ENCODE results near the gene SLC16A5. TPM values are rescaled to one million over a fixed set of nuclear protein-coding genes. Genes with fewer than 3 reads are reported as not detected.

The SLC16A5 gene
- polyA plus RNA-seq, 1 donor: 6.9 TPM

Other genes starting within 250 kb of the SLC16A5 start
- 0.71 TPM for gene GRIN2C, start 228.1 kb upstream of the SLC16A5 start, polyA plus RNA-seq (ENCODE audit: insufficient read length)
- gene FDXR, start 215.0 kb upstream of the SLC16A5 start, polyA plus RNA-seq (ENCODE audit: insufficient read length): 2.0 TPM
- gene FADS6, start 194.3 kb upstream of the SLC16A5 start, polyA plus RNA-seq (ENCODE audit: insufficient read length): not detected
- gene USH1G, start 164.7 kb upstream of the SLC16A5 start, polyA plus RNA-seq (ENCODE audit: insufficient read length): 0.05 TPM
- not detected for gene OTOP2, start 163.7 kb upstream of the SLC16A5 start, polyA plus RNA-seq (ENCODE audit: insufficient read length)
- not detected for gene OTOP3, start 152.1 kb upstream of the SLC16A5 start, polyA plus RNA-seq (ENCODE audit: insufficient read length)
- 5.9 TPM for gene HID1, start 115.2 kb upstream of the SLC16A5 start, polyA plus RNA-seq (ENCODE audit: insufficient read length)
- 6.8 TPM for gene CDR2L, start 100.3 kb upstream of the SLC16A5 start, polyA plus RNA-seq (ENCODE audit: insufficient read length)
- 24.0 TPM for gene MRPL58, start 75.3 kb upstream of the SLC16A5 start, polyA plus RNA-seq (ENCODE audit: insufficient read length)
- 249 TPM for gene ATP5PD, start 41.0 kb upstream of the SLC16A5 start, polyA plus RNA-seq (ENCODE audit: insufficient read length)
- 20.5 TPM for gene KCTD2, start 40.7 kb upstream of the SLC16A5 start, polyA plus RNA-seq (ENCODE audit: insufficient read length)
- 6.5 TPM for gene ARMC7, start 22.0 kb downstream of the SLC16A5 start, polyA plus RNA-seq (ENCODE audit: insufficient read length)
- gene NT5C, start 43.8 kb downstream of the SLC16A5 start, polyA plus RNA-seq (ENCODE audit: insufficient read length): 41.0 TPM
- 283 TPM for gene JPT1, start 66.6 kb downstream of the SLC16A5 start, polyA plus RNA-seq (ENCODE audit: insufficient read length)
- gene SUMO2, start 95.0 kb downstream of the SLC16A5 start, polyA plus RNA-seq (ENCODE audit: insufficient read length): 334 TPM
- 34.4 TPM for gene NUP85, start 117.7 kb downstream of the SLC16A5 start, polyA plus RNA-seq (ENCODE audit: insufficient read length)
- 29.9 TPM for gene GGA3, start 173.7 kb downstream of the SLC16A5 start, polyA plus RNA-seq (ENCODE audit: insufficient read length)
- gene MRPS7, start 173.9 kb downstream of the SLC16A5 start, polyA plus RNA-seq (ENCODE audit: insufficient read length): 65.0 TPM
- 15.1 TPM for gene MIF4GD, start 183.3 kb downstream of the SLC16A5 start, polyA plus RNA-seq (ENCODE audit: insufficient read length)
- gene SLC25A19, start 201.5 kb downstream of the SLC16A5 start, polyA plus RNA-seq (ENCODE audit: insufficient read length): 4.9 TPM